IMR-90 (cell line): Measurements from ENCODE around the gene MDM4. TPM values are rescaled to one million over a fixed set of nuclear protein-coding genes. Genes with fewer than 3 reads are reported as not detected.

Experiments used
- ATAC-seq: fragments of 200-7000 bp; cut with Tn5 transposase; 2 replicates; pipeline ENCODE4 v1.9.1; 2020; ENCODE audit warnings: low read depth, mild to moderate bottlenecking, moderate library complexity
- BruUV-seq: library from RNA; stranded (reverse); fragments of 400-500 nt; replicated peaks from 2 replicates; lab custom pipeline; 2021; lab: Mats Ljungman, UMichigan
- CTCF ChIA-PET: fragments of 300-600 bp; formaldehyde crosslinking; extraction: SDS; loops from one replicate; lab custom pipeline; 2021; ENCODE audit warnings: antibody characterized with exemption; lab: Yijun Ruan, JAX
- POLR2A ChIA-PET: fragments of 300-600 bp; sonication (Branson Sonifier 250); formaldehyde crosslinking; loops from one replicate; lab custom pipeline; 2022; ENCODE audit warnings: antibody characterized with exemption; ENCODE audit not compliant: unreplicated experiment; lab: Charles Lee
- DNase-seq: peaks from one replicate; pipeline ENCODE4 v3.0.0; 2013
- H2AFZ ChIP-seq: replicated peaks from 2 replicates; pipeline ENCODE3; 2013; ENCODE audit warnings: low read length, mild to moderate bottlenecking; ENCODE audit not compliant: poor library complexity
- H2AK5ac ChIP-seq: 2 replicates; pipeline ENCODE4 v1.6.1; 2013; ENCODE audit warnings: low read depth, low read length, inconsistent platforms
- H2AK9ac ChIP-seq: replicated peaks from 2 replicates; pipeline ENCODE3; 2013; ENCODE audit warnings: mild to moderate bottlenecking, low read depth, low read length, moderate library complexity; ENCODE audit not compliant: poor library complexity
- H2BK120ac ChIP-seq: 2 replicates; pipeline ENCODE4 v1.6.1; 2013; ENCODE audit warnings: low read depth, low read length, inconsistent platforms
- H2BK15ac ChIP-seq: 3 replicates; pipeline ENCODE4 v1.6.1; 2013; ENCODE audit warnings: low read depth, low read length, inconsistent platforms
- H2BK20ac ChIP-seq: 2 replicates; pipeline ENCODE4 v1.6.1; 2013; ENCODE audit warnings: low read depth, mild to moderate bottlenecking, inconsistent platforms, low read length, moderate library complexity
- H2BK5ac ChIP-seq: 2 replicates; pipeline ENCODE4 v1.6.1; 2013; ENCODE audit warnings: mild to moderate bottlenecking, low read depth, low read length, inconsistent platforms; ENCODE audit not compliant: poor library complexity, severe bottlenecking
- H3K14ac ChIP-seq: replicated peaks from 2 replicates; pipeline ENCODE4 v1.6.1; 2013; ENCODE audit warnings: low read depth, low read length, inconsistent platforms
- H3K18ac ChIP-seq: 2 replicates; pipeline ENCODE4 v1.6.1; 2013; ENCODE audit warnings: low read depth, low read length, control low read depth
- H3K23ac ChIP-seq: 2 replicates; pipeline ENCODE4 v1.6.1; 2013; ENCODE audit warnings: low read depth, low read length, inconsistent platforms
- H3K27ac ChIP-seq: 2 replicates; pipeline ENCODE4 v1.5.1; 2013; ENCODE audit warnings: mild to moderate bottlenecking, control low read depth, low read length; ENCODE audit not compliant: insufficient read depth
- H3K27me3 ChIP-seq: 2 replicates; pipeline ENCODE4 v1.6.1; 2013; ENCODE audit warnings: low read length; ENCODE audit not compliant: control insufficient read depth, insufficient read depth
- H3K36me3 ChIP-seq: 2 replicates; pipeline ENCODE4 v1.6.1; 2013; ENCODE audit warnings: low read length, mixed read lengths; ENCODE audit not compliant: control insufficient read depth, insufficient read depth
- H3K4ac ChIP-seq: 2 replicates; pipeline ENCODE4 v1.6.1; 2013; ENCODE audit warnings: low read depth, low read length, inconsistent platforms
- H3K4me1 ChIP-seq: 2 replicates; pipeline ENCODE4 v1.6.1; 2013; ENCODE audit warnings: low read length, mixed read lengths; ENCODE audit not compliant: control insufficient read depth, insufficient read depth
- H3K4me2 ChIP-seq: 2 replicates; pipeline ENCODE4 v1.6.1; 2013; ENCODE audit warnings: low read depth, mild to moderate bottlenecking, control low read depth, low read length, moderate library complexity
- H3K4me3 ChIP-seq: 2 replicates; pipeline ENCODE4 v1.5.1; 2013; ENCODE audit warnings: low read depth, mild to moderate bottlenecking, control low read depth, low read length, moderate library complexity; ENCODE audit not compliant: insufficient read depth
- H3K56ac ChIP-seq: 2 replicates; pipeline ENCODE4 v1.6.1; 2013; ENCODE audit warnings: low read length, inconsistent platforms; ENCODE audit not compliant: insufficient read depth; ENCODE audit errors: extremely low read depth
- H3K79me1 ChIP-seq, 2 experiments: 2 replicates each; pipeline ENCODE4 v1.6.1; 2013; ENCODE audit warnings: low read length in 2 of 2, inconsistent platforms in 1 of 2, low read depth in 1 of 2
- H3K9ac ChIP-seq: 2 replicates; pipeline ENCODE4 v1.6.1; 2013; ENCODE audit warnings: low read depth, low read length, control low read depth
- H3K9me1 ChIP-seq: 2 replicates; pipeline ENCODE4 v1.6.1; 2013; ENCODE audit warnings: low read length, inconsistent platforms; ENCODE audit not compliant: insufficient read depth
- H3K9me3 ChIP-seq: 2 replicates; pipeline ENCODE4 v1.6.1; 2013; ENCODE audit warnings: low read length; ENCODE audit not compliant: control insufficient read depth, insufficient read depth
- H4K20me1 ChIP-seq: 2 replicates; pipeline ENCODE4 v1.6.1; 2013; ENCODE audit warnings: low read length, inconsistent platforms; ENCODE audit not compliant: insufficient read depth
- H4K5ac ChIP-seq: 2 replicates; pipeline ENCODE4 v1.6.1; 2013; ENCODE audit warnings: mild to moderate bottlenecking, low read depth, low read length, control low read depth
- H4K8ac ChIP-seq, 2 experiments: 2 replicates each; pipeline ENCODE4 v1.6.1; 2013; ENCODE audit warnings: low read depth in 2 of 2, low read length in 2 of 2, control low read depth in 1 of 2, inconsistent platforms in 1 of 2
- H4K91ac ChIP-seq: 2 replicates; pipeline ENCODE4 v1.6.1; 2013; ENCODE audit warnings: low read depth, low read length, inconsistent platforms; ENCODE audit not compliant: insufficient read depth
- CHD1 ChIP-seq: IDR thresholded peaks from 2 replicates; pipeline ENCODE4 v1.6.1; 2012; ENCODE audit warnings: low read depth, low read length, improper control_type of control experiment
- ELK1 ChIP-seq: fragments of 150-350 bp; IDR thresholded peaks from 2 replicates; pipeline ENCODE4 v1.6.1; 2016; ENCODE audit warnings: low read depth, mild to moderate bottlenecking, low read length, moderate library complexity, borderline replicate concordance
- MAFK ChIP-seq: IDR thresholded peaks from 2 replicates; pipeline ENCODE4 v1.6.1; 2012; ENCODE audit warnings: low read depth, low read length, improper control_type of control experiment
- MAZ ChIP-seq: IDR thresholded peaks from 2 replicates; pipeline ENCODE4 v1.6.1; 2012; ENCODE audit warnings: low read depth, mild to moderate bottlenecking, low read length, improper control_type of control experiment, moderate library complexity, borderline replicate concordance
- POLR2A ChIP-seq: IDR thresholded peaks from 2 replicates; pipeline ENCODE4 v1.6.1; 2012; ENCODE audit warnings: mild to moderate bottlenecking, low read depth, low read length
- RAD21 ChIP-seq: IDR thresholded peaks from 2 replicates; pipeline ENCODE4 v1.6.1; 2012; ENCODE audit warnings: low read length, improper control_type of control experiment
- RFX5 ChIP-seq: IDR thresholded peaks from 2 replicates; pipeline ENCODE4 v1.8.0; 2012; ENCODE audit warnings: low read depth, mild to moderate bottlenecking, low read length, moderate library complexity
- WGBS, 2 experiments: methylation state at CpG; one replicate each; pipeline versions ENCODE4 v1.1.5 to v1.1.7; 2013; ENCODE audit warnings: missing lambda C conversion rate in 2 of 2; ENCODE audit not compliant: insufficient read length in 1 of 2; ENCODE audit errors: extremely low coverage in 2 of 2; 5-methylcytosine and 5-hydroxymethylcytosine counted together
- dilution Hi-C: fragments of 300-500 bp; cut with HindIII; formaldehyde crosslinking; loops from one replicate; pipeline ENCODE4 v1.14.3; 2018; ENCODE audit warnings: low sequenced_read_pairs; ENCODE audit not compliant: unreplicated experiment
- in situ Hi-C: fragments of 300-500 bp; cut with MboI; formaldehyde crosslinking; loops from 3 replicates; pipeline ENCODE4 v1.14.3; 2019; ENCODE audit warnings: low sequenced_read_pairs, inconsistent platforms, mixed read lengths
- intact Hi-C: fragments of 100-400 bp; cut with micrococcal nuclease; formaldehyde crosslinking; loops from 2 replicates; pipeline ENCODE4 v1.10.0; 2022
- polyA plus RNA-seq, 3 experiments: library from polyadenylated mRNA; depleted of rRNA; stranded (reverse); fragments of >200 nt; gene quantifications; 2 replicates each; pipeline ENCODE4 v1.2.3, GENCODE V29; 2012; ENCODE audit warnings: low replicate concordance in 1 of 3
- total RNA-seq: library from RNA; depleted of rRNA; stranded (reverse); fragments of >200 nt; gene quantifications from 2 replicates; pipeline ENCODE4 v1.2.3, GENCODE V29; 2012

The MDM4 gene
- total and polyA plus RNA-seq, 2 of the 4 experiments (the other 2 are of a cell fraction) = 7.4 to 20.1 TPM

GRCh38 chr1:204529371-204529895 is 13.2 kb downstream of the MDM4 start:
- no peak overlapping the region for H3K4me2 ChIP-seq
- no peak overlapping the region for H2AK5ac ChIP-seq
- ATAC-seq (no peak), DNase-seq (no peak)
- in situ Hi-C loops (no loop called here), dilution Hi-C loops (no loop called here), intact Hi-C loops (no loop called here)
- no peaks in the 10 kb centered on the region for H3K9me3 ChIP-seq
- ChIA-PET POLR2A (no interaction called here), CTCF (no interaction called here)
- no peak overlapping the region for H3K27ac ChIP-seq
- H3K36me3 ChIP-seq = peaks cover 48% of the 10 kb centered on the region
- H3K9ac ChIP-seq = no peak overlapping the region
- no peak overlapping the region for H3K4ac ChIP-seq
- no peak overlapping the region for H2AFZ ChIP-seq
- no peaks in the 10 kb centered on the region for H3K9me1 ChIP-seq
- H3K14ac ChIP-seq = no peak overlapping the region
- peaks cover 9 to 28% of the 10 kb centered on the region in 2 experiments; a peak in 3 of 4 replicates for H3K79me1 ChIP-seq
- H4K20me1 ChIP-seq = peaks cover 9% of the 10 kb centered on the region; the same call in 1 of the 2 replicates
- no peak overlapping the region for H3K23ac ChIP-seq
- H2BK120ac ChIP-seq = no peak overlapping the region
- no peaks in the 10 kb centered on the region for H3K27me3 ChIP-seq
- H2BK15ac ChIP-seq = no peak overlapping the region
- H4K5ac ChIP-seq = no peak overlapping the region
- no TSS peak for BruUV-seq
- no peak overlapping the region for H4K8ac ChIP-seq
- TF ChIP-seq CHD1 (no peak), RAD21 (no peak), MAFK (no peak), MAZ (no peak), POLR2A (no peak), RFX5 (no peak), ELK1 (no peak)
- no peak overlapping the region for H4K91ac ChIP-seq
- H3K4me1 ChIP-seq = no peaks in the 10 kb centered on the region
- H2BK5ac ChIP-seq = no peak overlapping the region
- H2AK9ac ChIP-seq = no peak overlapping the region
- H3K56ac ChIP-seq = no peak overlapping the region
- no peak overlapping the region for H2BK20ac ChIP-seq
- WGBS, 2 experiments = no CpG with 5 or more reads among the region's 7 CpGs
- no peak overlapping the region for H3K18ac ChIP-seq
- H3K4me3 ChIP-seq = no peak overlapping the region
